Stimulated activated CD8-positive, alpha-beta memory T cell treated with anti-CD3 and anti-CD28 coated beads, Interleukin-12 subunit alpha, Interleukin-12 subunit beta, amount 100 ng/mL, for 1 hour (primary cell): Measurements from ENCODE around the gene ANK3.

Experiments used
- DNase-seq: peaks from one replicate; pipeline ENCODE4 v3.0.0-alpha.2; 2020; ENCODE audit warnings: low read depth

ANK3 gene

GRCh38 chr10:60413306-60414012 is 23.8 kb upstream of the ANK3 start:
- no peak for DNase-seq

DNA sequence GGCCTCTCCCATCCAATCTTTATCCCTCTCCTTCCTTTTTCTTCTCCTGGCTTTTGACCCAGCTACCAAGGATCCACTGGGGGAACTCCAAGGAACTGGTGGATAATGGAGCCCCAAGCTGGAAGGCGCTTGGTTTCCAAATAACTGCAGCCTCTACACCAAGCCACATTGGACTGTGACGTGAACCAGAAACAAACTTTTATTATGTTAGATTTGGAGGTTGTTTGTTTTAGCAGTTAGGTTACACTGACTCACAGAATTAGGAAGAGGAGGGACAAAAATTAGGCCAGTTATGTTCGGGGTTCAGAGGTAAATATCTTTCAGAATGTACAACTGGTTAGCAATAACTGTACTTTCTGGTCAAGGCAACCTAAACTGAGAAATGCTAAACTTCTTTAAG is 21.3 kb upstream of the ANK3 start:
- no peak for DNase-seq

DNA sequence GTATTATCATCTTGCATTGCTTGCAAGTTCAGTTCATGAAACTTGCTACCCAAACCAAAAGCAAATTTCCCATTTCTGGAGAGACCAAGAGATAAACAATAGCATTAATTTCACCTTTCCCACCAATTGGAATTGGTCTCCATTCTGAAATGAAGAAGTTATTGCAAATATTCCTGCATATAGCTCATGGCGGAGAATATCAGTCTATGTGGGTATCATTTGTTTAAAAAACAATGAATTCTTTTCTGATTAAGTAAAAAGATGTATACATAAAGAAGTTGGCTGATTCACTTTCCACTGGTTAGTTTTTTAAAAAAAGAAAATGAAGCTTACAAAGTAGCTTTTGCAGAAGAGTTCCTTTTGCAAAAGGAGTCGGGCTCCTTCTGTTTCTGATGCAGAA is 19.5 kb upstream of the ANK3 start:
- DNase-seq = no peak

DNA sequence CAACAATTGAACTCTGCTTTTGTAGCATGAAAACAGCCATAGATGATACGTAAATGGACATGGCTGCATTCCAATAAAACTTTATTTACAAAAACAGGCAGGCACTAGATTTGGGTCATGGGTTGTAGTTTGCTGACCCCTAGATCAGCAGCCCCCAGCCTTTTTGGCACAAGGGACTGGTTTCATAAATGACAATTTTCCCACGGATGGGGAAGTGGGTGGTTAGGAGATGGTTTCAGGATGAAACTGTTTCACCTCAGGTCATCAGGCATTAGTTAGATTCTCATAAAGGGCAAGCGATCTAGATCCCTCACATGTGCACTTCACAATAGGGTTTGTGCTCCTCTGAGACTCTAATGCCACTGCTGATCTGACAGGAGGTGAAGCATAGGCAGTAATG is 16.5 kb upstream of the ANK3 start:
- no peak for DNase-seq

DNA sequence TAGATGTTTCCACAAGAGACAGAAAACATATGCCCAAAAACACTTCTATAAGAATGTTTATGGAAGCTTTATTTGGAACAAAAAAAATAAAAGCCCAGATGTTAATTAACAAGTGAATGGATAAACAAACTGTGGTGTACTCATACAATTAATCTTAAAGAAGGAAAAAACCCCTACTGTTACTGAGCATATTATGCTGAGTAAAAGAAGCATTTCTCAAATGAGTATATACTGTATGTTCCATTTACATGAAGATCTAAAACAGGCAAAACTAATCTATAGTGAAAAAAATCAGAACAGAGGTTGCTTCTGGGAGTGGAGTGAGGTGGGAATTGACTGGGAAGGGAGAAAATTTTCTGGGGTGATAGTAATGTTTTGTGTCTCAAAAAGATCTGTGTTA is 15.5 kb upstream of the ANK3 start:
- no peak for DNase-seq

GRCh38 chr10:60403168-60403873 is 13.6 kb upstream of the ANK3 start:
- no peak for DNase-seq

GRCh38 chr10:60400366-60400765 is 10.7 kb upstream of the ANK3 start:
- no peak for DNase-seq

- DNase-seq = no peak
Measured at GRCh38 chr10:60399328-60399727, 9.7 kb upstream of the ANK3 start.

- DNase-seq = no peak
Measured at GRCh38 chr10:60397792-60398191, 8.1 kb upstream of the ANK3 start.

- DNase-seq = no peak
Measured at GRCh38 chr10:60396766-60397165, 7.1 kb upstream of the ANK3 start.

DNA sequence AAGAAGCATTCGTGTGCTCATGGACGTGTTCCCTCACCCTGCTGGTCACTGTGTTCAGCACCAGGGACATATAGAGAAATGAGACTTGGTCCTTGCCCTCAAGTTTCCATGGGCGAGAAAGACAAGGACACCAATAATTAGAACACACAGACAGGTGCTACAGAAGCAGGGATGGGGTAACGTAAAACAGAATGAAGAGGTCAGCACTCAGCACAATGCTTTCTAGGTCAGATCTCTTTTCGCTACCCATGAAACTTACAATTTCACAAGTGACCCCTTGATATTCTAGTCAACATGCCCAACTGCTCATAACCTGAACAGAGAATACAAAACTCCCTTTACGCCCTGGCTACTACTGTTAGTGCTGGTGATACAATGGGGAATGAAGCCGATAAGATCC is 6.0 kb upstream of the ANK3 start:
- DNase-seq = no peak

- no peak for DNase-seq
Measured at GRCh38 chr10:60394446-60394845, 4.8 kb upstream of the ANK3 start.

GRCh38 chr10:60390224-60390626 is 550 bp upstream of the ANK3 start:
- no peak for DNase-seq

- DNase-seq = no peak
Measured at GRCh38 chr10:60388709-60389301, 870 bp downstream of the ANK3 start.

DNA sequence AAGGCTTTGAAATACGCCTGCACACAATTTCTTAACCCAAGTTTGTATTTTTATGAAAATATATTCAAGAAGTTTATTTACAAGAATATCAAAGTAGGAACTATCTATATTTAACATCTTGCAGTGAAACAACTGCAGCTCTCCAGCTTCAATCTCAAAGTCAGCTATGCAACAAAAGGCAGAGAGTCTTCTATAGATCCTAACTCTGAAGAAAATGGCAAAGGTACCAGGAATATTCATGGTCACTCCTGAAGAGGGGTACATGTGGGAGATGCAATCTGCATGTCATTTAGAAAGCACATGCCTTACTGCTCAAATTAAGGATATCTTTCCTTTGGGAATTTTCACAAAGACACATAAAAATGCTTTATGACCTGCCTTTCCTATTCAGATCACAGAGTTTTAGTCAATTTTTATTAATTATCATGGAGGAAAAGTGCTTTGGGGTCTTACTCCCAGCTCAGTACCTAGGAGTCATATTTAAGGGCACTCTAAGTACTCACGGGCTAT is 1.5 kb downstream of the ANK3 start:
- no peak for DNase-seq

DNA sequence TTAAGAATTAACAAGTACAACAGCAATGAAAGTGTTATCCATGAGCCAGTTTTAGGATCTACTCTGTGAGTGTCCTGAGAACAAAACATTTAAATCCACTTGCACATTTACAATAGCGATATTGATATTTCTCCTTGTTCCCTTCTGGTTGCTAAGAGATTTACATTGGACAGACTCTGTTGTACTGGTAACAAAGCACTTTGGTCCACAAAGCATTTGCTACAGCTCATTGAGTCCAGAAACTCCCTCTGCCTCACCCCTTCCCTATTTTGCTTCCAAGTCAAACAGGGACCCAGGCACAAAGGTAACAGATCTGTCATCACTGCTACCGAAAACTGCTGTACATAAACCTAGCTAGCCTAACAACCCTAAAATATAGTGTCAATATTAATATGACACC is 2.1 kb downstream of the ANK3 start:
- no peak for DNase-seq

DNA sequence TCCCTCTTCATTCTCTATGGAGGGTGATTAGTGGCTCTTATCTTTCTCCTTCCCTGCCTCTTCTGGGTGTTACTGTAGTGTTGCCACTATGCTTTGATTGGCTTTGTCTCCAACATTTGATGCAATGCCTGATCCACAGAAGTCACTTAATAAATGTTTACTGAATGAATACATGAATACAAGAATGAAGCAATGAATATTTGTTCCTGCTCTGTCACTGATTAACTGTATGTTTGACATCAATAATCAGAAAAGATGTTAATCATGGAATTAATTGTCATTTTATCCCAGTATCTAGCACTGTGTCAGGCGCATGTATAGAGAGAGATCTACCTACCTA is 4.3 kb downstream of the ANK3 start:
- DNase-seq = no peak

DNA sequence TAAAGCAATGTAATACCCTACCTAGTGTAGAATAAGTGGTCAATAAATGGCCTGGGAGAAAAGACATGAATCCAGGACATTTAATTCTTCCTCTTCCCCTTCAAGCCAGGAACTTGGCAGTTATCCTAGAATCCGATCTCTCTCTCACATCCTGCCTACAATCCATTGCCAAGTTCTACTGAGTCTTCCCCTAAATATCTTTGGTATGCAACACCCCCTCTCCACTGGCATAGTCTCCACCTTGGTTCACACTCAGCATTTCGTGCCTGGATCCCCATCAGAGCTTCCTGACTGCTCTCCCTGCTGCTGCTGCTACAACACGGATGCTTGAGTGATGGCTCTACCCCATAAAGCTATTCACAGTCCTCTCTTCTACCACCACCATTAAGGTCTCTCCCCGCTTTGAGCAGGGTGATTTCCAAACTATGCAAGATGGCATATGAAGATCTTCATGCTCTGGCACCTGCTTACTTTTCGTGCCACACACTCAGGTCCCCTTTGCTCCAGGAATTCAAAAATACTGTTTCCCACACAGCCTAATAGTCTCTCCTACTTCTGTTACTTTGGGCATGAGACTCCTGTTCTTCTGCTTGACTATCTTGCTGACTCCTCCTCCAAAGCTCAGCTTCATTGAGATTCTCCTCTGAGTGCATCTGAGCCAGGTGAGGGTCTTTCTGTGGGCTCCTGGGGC is 4.8 kb downstream of the ANK3 start:
- DNase-seq = no peak

GRCh38 chr10:60384011-60384410 is 5.7 kb downstream of the ANK3 start:
- DNase-seq = no peak

GRCh38 chr10:60382946-60383681 is 6.6 kb downstream of the ANK3 start:
- no peak for DNase-seq

GRCh38 chr10:60380781-60381180 is 8.9 kb downstream of the ANK3 start:
- DNase-seq = no peak

- DNase-seq = no peak
Measured at GRCh38 chr10:60377955-60378354, 11.7 kb downstream of the ANK3 start.
